Adrenal gland (tissue), 19 donors: ENCODE measurements around the gene BAHCC1. TPM values are rescaled to one million over a fixed set of nuclear protein-coding genes. Genes with fewer than 3 reads are reported as not detected.

Experiments used
- DNase-seq, 7 donors: peaks; one replicate each; pipeline ENCODE4 v3.0.0-alpha.2; 2019 to 2020
- H3K27ac ChIP-seq, 5 donors: fragments of 200-600 bp; sonication (generic) in 4 of 5; 1 replicate in 3 of 5; 2 replicates in 2 of 5; pipeline versions ENCODE4 v1.5.1 to v1.8.0; 2016 to 2020; ENCODE audit warnings: mild to moderate bottlenecking in 1 of 5
- H3K27me3 ChIP-seq: fragments of 200-600 bp; 2 replicates; pipeline ENCODE4 v1.8.0; 2021
- H3K36me3 ChIP-seq, 2 donors: fragments of 200-600 bp; replicated peaks in 1 of 2; 1 replicate in 1 of 2; 2 replicates in 1 of 2; pipeline versions ENCODE4 v1.5.1 to v1.8.0; 2018 to 2022
- H3K4me1 ChIP-seq, 2 donors: fragments of 200-600 bp; replicated peaks in 1 of 2; 1 replicate in 1 of 2; 2 replicates in 1 of 2; pipeline versions ENCODE4 v1.5.1 to v1.8.0; 2018 to 2021
- H3K4me3 ChIP-seq, 4 donors: fragments of 200-600 bp; sonication (generic) in 3 of 4; one replicate each; pipeline ENCODE4 v1.5.1; 2016 to 2018
- H3K9me3 ChIP-seq, 3 donors: fragments of 200-600 bp; sonication (generic) in 1 of 3; replicated peaks in 1 of 3; 1 replicate in 2 of 3; 2 replicates in 1 of 3; pipeline versions ENCODE4 v1.5.1 to v1.8.0; 2016 to 2021
- POLR2A ChIP-seq, 2 donors: fragments of 450-650 bp; IDR thresholded peaks; one replicate each; pipeline ENCODE4 v1.6.1; 2017; ENCODE audit warnings: antibody characterized with exemption in 2 of 2, mild to moderate bottlenecking in 2 of 2, moderate library complexity in 1 of 2
- WGBS, 4 donors: extraction: QIAGEN DNeasy Blood & Tissue Kit in 2 of 4; methylation state at CpG; one replicate each; pipeline versions ENCODE4 v1.1.5 to v1.1.7; 2013 to 2017; 5-methylcytosine and 5-hydroxymethylcytosine counted together
- intact Hi-C, 2 donors: fragments of 100-400 bp; cut with DNase I; formaldehyde crosslinking; loops; one replicate each; pipeline versions ENCODE4 v1.14.1 to v1.15.0; 2022 to 2023
- long read RNA-seq, 10 donors: library from polyadenylated mRNA in 3 of 10; unstranded in 2 of 10; stranded (forward) in 1 of 10; transcript quantifications; one replicate each; pipeline ENCODE4 v2.0.0 and lab custom pipeline, GENCODE V29; 2021 to 2026
- polyA plus RNA-seq, 3 donors: library from polyadenylated mRNA; stranded (reverse); fragments of 200-250 nt in 2 of 3; fragments of 350-450 nt in 1 of 3; fragmentation: Illumina TruSeq in 1 of 3; extraction: RNeasy Lipid Tissue Mini Kit (QIAGEN cat#74804) in 1 of 3; gene quantifications; one replicate each; pipeline ENCODE4 v1.2.3, GENCODE V29; 2013 to 2014
- total RNA-seq, 9 donors: library from RNA; depleted of rRNA in 4 of 9; stranded (reverse); fragments of >200 nt in 4 of 9; fragments of 120-200 nt in 1 of 9; fragmentation: NEBNext Ultra II Directional in 1 of 9; extraction: Animal tissue kit (Norgen Biotek cat#: 25700) in 1 of 9; gene quantifications; one replicate each; pipeline versions ENCODE4 v1.1.0 to v1.2.4, GENCODE V29; 2013 to 2023
- TF ChIP-seq, protein P1 (sequence below), 6 experiments: fragments of 450-650 bp in 4 of 6; fragments of 200-600 bp in 2 of 6; sonication (generic) in 1 of 6; IDR thresholded peaks; 1 replicate in 5 of 6; 2 replicates in 1 of 6; pipeline versions ENCODE4 v1.5.1 to v1.8.0; 2016 to 2021; ENCODE audit warnings: antibody characterized with exemption in 6 of 6, mild to moderate bottlenecking in 2 of 6, moderate library complexity in 1 of 6
- donor health status: healthy with polysubstance abuse.
- donor health status: Bipolar disorder and iron deficiency.
- donor health status: DM: yes; HTN: yes; CAD: no.
- donor health status: DM: no; HTN: no; CAD: no.
- donor health status: DM: no; HTN: no; CAD: no.
- donor health status: DM: yes; HTN: yes; CAD: no.

Gene BAHCC1
- total RNA-seq (10 to 100 TPM in 8 of 9 donors, 1 to 10 TPM in 1; 1.7 to 35.3 (median 18.5) TPM), polyA plus RNA-seq (10 to 100 TPM in 2 of 3 donors, 1 to 10 TPM in 1; 2.1 to 68.0 (median 18.2) TPM)
- long read RNA-seq, donor 1, partial matches to known transcripts: 0 of 1 reads
- long read RNA-seq, donor 1, other reads (novel, unspliced or antisense): 0 of 1 reads
- long read RNA-seq, donor 2: 0 reads
- long read RNA-seq, donor 3, partial matches to known transcripts: 0 of 1 reads
- long read RNA-seq, donor 3, other reads (novel, unspliced or antisense): 0 of 1 reads
- long read RNA-seq, donor 4, partial matches to known transcripts: 1 of 1 reads
- long read RNA-seq, donor 4, other reads (novel, unspliced or antisense): 0 of 1 reads
- long read RNA-seq, donor 5, partial matches to known transcripts: 5 of 14 reads
- long read RNA-seq, donor 5, other reads (novel, unspliced or antisense): 3 of 14 reads
- long read RNA-seq, donor 6, partial matches to known transcripts: 3 of 4 reads
- long read RNA-seq, donor 6, other reads (novel, unspliced or antisense): 1 of 4 reads
- long read RNA-seq, donor 7, partial matches to known transcripts: 0 of 1 reads
- long read RNA-seq, donor 7, other reads (novel, unspliced or antisense): 0 of 1 reads
- long read RNA-seq, donor 8: 0 reads
- long read RNA-seq, donor 9: 0 reads
- long read RNA-seq, donor 10: 0 reads

DNA sequence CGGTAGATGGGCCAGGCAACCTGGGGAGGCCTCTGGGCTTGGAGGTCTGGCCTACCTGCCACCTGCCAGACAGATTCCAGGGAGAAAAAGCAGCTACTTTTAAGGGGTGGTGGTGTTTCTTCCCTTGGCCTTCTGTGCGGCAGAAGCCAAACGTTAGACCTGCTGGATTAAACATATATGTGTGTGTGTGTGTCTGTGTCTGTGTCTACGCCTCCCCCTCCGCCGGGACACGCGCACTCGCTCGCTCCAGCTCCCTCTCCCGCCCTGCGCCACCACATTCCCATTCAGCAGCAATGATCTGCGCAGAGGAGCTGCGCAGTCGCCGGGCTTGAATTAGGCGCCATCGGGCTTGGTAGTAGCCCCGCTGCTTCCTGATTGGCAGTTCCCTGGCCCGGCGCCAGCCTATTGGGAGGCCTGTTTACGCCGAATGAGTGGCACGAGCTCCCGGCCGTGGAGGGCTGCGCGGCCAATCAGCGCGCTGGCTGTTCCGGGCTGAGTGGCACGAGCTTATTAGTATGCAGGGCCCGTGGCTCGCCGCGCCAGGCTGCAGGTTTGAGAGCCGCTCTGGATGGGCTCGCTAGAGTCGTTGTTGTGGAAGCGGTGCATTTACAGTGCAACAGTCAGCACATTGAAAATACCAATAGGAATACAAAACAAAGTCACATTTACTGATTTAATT is at the start of gene BAHCC1:
Gene BAHCC1, plus strand, starts transcription at position 537 of the 679 bp plus-strand sequence. CDS start 4,283 bp downstream, outside the sequence.
- H3K4me3 ChIP-seq: peak within 1 kb of the TSS in 2 of 4 donors; percentile 61 to 96
- peak; percentile 100 for DNase-seq
- H3K9me3 ChIP-seq: no peaks in the 10 kb centered on the region
- TF ChIP-seq POLR2A (IDR thresholded peaks at IDR 0.05): peak; percentile 88 to 97
- TF ChIP-seq, protein P1, sequence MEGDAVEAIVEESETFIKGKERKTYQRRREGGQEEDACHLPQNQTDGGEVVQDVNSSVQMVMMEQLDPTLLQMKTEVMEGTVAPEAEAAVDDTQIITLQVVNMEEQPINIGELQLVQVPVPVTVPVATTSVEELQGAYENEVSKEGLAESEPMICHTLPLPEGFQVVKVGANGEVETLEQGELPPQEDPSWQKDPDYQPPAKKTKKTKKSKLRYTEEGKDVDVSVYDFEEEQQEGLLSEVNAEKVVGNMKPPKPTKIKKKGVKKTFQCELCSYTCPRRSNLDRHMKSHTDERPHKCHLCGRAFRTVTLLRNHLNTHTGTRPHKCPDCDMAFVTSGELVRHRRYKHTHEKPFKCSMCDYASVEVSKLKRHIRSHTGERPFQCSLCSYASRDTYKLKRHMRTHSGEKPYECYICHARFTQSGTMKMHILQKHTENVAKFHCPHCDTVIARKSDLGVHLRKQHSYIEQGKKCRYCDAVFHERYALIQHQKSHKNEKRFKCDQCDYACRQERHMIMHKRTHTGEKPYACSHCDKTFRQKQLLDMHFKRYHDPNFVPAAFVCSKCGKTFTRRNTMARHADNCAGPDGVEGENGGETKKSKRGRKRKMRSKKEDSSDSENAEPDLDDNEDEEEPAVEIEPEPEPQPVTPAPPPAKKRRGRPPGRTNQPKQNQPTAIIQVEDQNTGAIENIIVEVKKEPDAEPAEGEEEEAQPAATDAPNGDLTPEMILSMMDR (IDR thresholded peaks at IDR 0.05): peak in 1 of 6 experiments; percentile 2
- peak within 1 kb of the TSS; percentile 48 to 96 (median 92) for H3K27ac ChIP-seq
- no peaks in the 10 kb centered on the region for H3K36me3 ChIP-seq
- no peaks in the 10 kb centered on the region for H3K27me3 ChIP-seq
- intact Hi-C loops: loop anchor here (10.0 kb wide), 2 partner anchors 90 to 100 kb away; partner anchors contain the start of gene SLC38A10 (in 1 of the 2)
- H3K4me1 ChIP-seq: peaks cover 24 to 27% of the 10 kb centered on the region in 2 donors
- WGBS, 4 donors: 0 to 1% (median 0%) methylated on average over 14 to 40 of the region's 40 CpGs

DNA sequence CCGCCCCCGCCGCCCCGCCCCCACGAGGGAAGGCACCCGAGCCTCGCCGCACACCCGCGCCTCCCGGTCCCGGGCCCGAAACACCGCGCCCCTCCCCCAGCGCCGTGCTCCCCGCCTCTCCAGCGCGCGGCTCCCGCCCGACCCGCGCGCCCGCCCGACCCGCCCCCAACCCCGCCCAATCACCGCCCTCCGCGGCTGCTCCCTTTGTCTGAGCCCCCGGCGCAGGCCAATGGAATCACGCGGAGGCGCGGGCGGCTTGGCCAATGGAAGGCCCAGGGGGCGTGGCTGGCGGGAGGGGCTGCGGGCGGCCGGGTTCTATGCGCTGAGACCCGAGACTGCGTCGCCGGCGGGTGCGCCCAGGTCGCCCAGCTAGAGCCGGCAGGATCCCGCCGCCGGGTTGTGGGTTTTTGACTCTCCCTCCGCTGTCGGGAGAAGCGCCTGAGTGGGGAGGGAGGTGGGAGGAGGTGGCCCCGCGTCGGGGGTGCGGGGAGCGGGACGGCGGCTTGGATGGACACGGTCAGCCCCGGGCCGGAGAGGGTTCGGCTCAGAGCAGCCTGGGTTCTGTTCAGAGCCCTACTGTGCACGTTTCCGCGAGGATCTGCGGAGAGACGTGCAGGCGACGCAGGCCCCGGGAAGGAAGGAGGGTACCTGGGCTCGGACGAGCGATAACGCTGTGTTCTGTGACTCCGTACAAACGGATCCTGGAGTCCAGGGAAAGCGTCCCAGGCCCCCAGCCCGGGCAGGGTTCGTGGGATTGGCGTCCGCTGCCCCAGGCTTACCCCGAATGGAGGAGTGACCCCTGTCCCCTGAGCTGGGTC is 49.0 kb upstream of the BAHCC1 start:
- peak overlapping the region; percentile 4 to 96 (median 48) for H3K27ac ChIP-seq
- intact Hi-C loops: no loop called here
- peak overlapping the region in 3 of 4 donors; percentile 6 to 78 (median 26) for H3K4me3 ChIP-seq
- H3K4me1 ChIP-seq: peaks cover 17 to 25% of the 10 kb centered on the region in 2 donors
- DNase-seq: peak; percentile 98 to 99 (median 99)
- peak; percentile 55 to 74 for TF ChIP-seq POLR2A (IDR thresholded peaks at IDR 0.05)
- TF ChIP-seq, protein P1 (IDR thresholded peaks at IDR 0.05): no peak
- H3K36me3 ChIP-seq: no peaks in the 10 kb centered on the region
- WGBS, 4 donors: 2 to 31% (median 4%) methylated on average over 8 to 85 of the region's 91 CpGs
- no peaks in the 10 kb centered on the region for H3K9me3 ChIP-seq
- no peaks in the 10 kb centered on the region for H3K27me3 ChIP-seq

DNA sequence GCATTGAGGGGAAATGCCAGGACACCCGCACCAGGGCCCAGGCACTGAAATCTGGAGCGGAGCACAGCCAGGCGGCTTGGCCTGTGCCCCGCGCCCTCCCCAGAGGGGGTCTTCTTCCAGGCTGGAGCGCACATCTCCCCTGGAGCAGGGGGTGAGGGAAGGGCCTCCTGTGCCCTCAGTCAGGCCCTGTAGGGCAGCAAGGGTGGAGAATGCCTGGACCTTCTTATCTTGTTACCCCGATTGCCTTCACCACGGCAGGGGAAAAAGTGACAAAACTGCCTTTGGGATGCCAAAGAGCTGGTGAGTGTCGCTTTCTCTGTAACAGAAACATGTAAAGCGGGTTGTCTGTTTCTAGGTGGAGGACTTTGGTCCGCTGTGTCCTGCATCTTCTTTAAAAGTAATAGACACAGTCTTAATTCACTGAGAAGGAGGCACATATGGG is 48.3 kb upstream of the BAHCC1 start:
- TF ChIP-seq POLR2A (IDR thresholded peaks at IDR 0.05): no peak
- TF ChIP-seq, protein P1 (IDR thresholded peaks at IDR 0.05): no peak
- peaks cover 14 to 21% of the 10 kb centered on the region in 2 donors for H3K4me1 ChIP-seq
- peak overlapping the region in 1 of 5 donors; percentile 7 for H3K27ac ChIP-seq
- no peaks in the 10 kb centered on the region for H3K36me3 ChIP-seq
- intact Hi-C loops: no loop called here
- no peaks in the 10 kb centered on the region for H3K9me3 ChIP-seq
- H3K4me3 ChIP-seq: peak overlapping the region in 1 of 4 donors; percentile 78
- no peak for DNase-seq
- 81 to 92% (median 87%) methylated on average over 6 to 11 of the region's 11 CpGs for WGBS, 4 donors
- H3K27me3 ChIP-seq: no peaks in the 10 kb centered on the region
